Prostate gland (tissue), 2 donors: ENCODE results near the gene GPHA2.

ENCODE experiments used
- POLR2A ChIP-seq: fragments of 450-650 bp; IDR thresholded peaks from one replicate; pipeline ENCODE4 v1.6.1; 2016; ENCODE audit warnings: antibody characterized with exemption, mild to moderate bottlenecking
- POLR2AphosphoS5 ChIP-seq: sonication (generic); formaldehyde crosslinking; IDR thresholded peaks from one replicate; pipeline ENCODE4 v1.6.1; 2017; ENCODE audit warnings: antibody characterized with exemption
- TF ChIP-seq, protein P1 (sequence below), 4 experiments: fragments of 200-600 bp in 2 of 4; fragments of 450-650 bp in 2 of 4; sonication (generic) in 2 of 4; IDR thresholded peaks; 1 replicate in 3 of 4; 2 replicates in 1 of 4; pipeline ENCODE4 v1.5.1; 2016 to 2019; ENCODE audit warnings: antibody characterized with exemption in 4 of 4, mild to moderate bottlenecking in 2 of 4, moderate library complexity in 2 of 4

DNA sequence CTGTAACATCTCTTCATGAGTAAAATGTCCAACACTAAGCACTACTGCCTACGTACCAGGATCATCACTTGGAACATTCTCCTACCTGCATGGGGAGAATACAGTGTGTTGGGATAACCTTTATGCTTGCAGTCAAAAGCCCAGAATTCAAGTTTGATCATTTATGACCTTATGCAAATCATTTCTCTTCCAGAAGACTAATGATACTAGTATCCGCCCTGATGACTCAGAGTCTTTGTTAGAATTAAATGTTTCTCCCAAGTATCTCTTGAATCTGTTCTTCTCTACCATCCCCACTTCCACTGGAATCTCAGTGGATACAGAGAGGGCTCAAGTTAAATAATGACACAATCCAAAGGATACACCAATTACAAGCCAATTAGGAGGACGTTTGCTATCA is 23.8 kb upstream of the GPHA2 start:
- TF ChIP-seq, protein P1, sequence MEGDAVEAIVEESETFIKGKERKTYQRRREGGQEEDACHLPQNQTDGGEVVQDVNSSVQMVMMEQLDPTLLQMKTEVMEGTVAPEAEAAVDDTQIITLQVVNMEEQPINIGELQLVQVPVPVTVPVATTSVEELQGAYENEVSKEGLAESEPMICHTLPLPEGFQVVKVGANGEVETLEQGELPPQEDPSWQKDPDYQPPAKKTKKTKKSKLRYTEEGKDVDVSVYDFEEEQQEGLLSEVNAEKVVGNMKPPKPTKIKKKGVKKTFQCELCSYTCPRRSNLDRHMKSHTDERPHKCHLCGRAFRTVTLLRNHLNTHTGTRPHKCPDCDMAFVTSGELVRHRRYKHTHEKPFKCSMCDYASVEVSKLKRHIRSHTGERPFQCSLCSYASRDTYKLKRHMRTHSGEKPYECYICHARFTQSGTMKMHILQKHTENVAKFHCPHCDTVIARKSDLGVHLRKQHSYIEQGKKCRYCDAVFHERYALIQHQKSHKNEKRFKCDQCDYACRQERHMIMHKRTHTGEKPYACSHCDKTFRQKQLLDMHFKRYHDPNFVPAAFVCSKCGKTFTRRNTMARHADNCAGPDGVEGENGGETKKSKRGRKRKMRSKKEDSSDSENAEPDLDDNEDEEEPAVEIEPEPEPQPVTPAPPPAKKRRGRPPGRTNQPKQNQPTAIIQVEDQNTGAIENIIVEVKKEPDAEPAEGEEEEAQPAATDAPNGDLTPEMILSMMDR (IDR thresholded peaks at IDR 0.05), result no peak
- TF ChIP-seq POLR2A, result no peak
- TF ChIP-seq POLR2AphosphoS5, result no peak
